CD14-positive monocyte (primary cell): ENCODE measurements around the gene CAMTA1. TPM values are rescaled to one million over a fixed set of nuclear protein-coding genes. Genes with fewer than 3 reads are reported as not detected.

Experiments used
- DNase-seq, 3 donors: peaks; one replicate each; pipeline ENCODE4 v3.0.0-alpha.2; 2011 to 2022
- H2AFZ ChIP-seq: 2 replicates; pipeline ENCODE4 v1.6.0; 2012; ENCODE audit warnings: mild to moderate bottlenecking, low read depth, low read length, inconsistent platforms; ENCODE audit not compliant: insufficient read depth, poor library complexity, severe bottlenecking
- H3K27ac ChIP-seq, 2 donors: 1 replicate in 1 of 2; 2 replicates in 1 of 2; pipeline ENCODE4 v1.5.1; 2012 to 2013; ENCODE audit warnings: low read length in 2 of 2, control low read depth in 1 of 2, inconsistent platforms in 1 of 2, low read depth in 1 of 2, mild to moderate bottlenecking in 1 of 2
- H3K27me3 ChIP-seq, 2 donors: one replicate each; pipeline versions ENCODE4 v1.6.0 to v1.6.1; 2011 to 2013; ENCODE audit warnings: low read length in 2 of 2; ENCODE audit not compliant: control insufficient read depth in 2 of 2, insufficient read depth in 2 of 2
- H3K36me3 ChIP-seq, 2 donors: replicated peaks in 1 of 2; 1 replicate in 1 of 2; 2 replicates in 1 of 2; pipeline versions ENCODE4 v1.5.1 to v1.6.1; 2012 to 2013; ENCODE audit warnings: low read length in 2 of 2, control low read depth in 1 of 2, inconsistent platforms in 1 of 2, mild to moderate bottlenecking in 1 of 2; ENCODE audit not compliant: insufficient read depth in 2 of 2, control insufficient read depth in 1 of 2
- H3K4me1 ChIP-seq, 2 donors: 1 replicate in 1 of 2; 2 replicates in 1 of 2; pipeline versions ENCODE4 v1.5.1 to v1.6.1; 2012 to 2013; ENCODE audit warnings: low read length in 2 of 2, control low read depth in 1 of 2, inconsistent platforms in 1 of 2, mild to moderate bottlenecking in 1 of 2, moderate library complexity in 1 of 2; ENCODE audit not compliant: insufficient read depth in 2 of 2, control insufficient read depth in 1 of 2
- H3K4me2 ChIP-seq: replicated peaks from 2 replicates; pipeline ENCODE3; 2012; ENCODE audit warnings: low read length, moderate library complexity, mild to moderate bottlenecking; ENCODE audit not compliant: poor library complexity, severe bottlenecking; ENCODE audit errors: extremely low read depth
- H3K4me3 ChIP-seq, 3 experiments: fragments of 200-600 bp in 1 of 3; sonication (generic) in 1 of 3; replicated peaks in 1 of 3; 1 replicate in 2 of 3; 2 replicates in 1 of 3; pipeline ENCODE4 v1.5.1; 2011 to 2013; ENCODE audit warnings: low read length in 3 of 3, mild to moderate bottlenecking in 3 of 3, control low read depth in 2 of 3, low read depth in 2 of 3, inconsistent platforms in 1 of 3, moderate library complexity in 1 of 3
- H3K79me2 ChIP-seq: 2 replicates; pipeline ENCODE4 v1.6.0; 2012; ENCODE audit warnings: mild to moderate bottlenecking, control low read depth, inconsistent platforms, low read length, moderate library complexity; ENCODE audit not compliant: insufficient read depth
- H3K9ac ChIP-seq: 2 replicates; pipeline ENCODE4 v1.6.0; 2017; ENCODE audit warnings: low read length, mild to moderate bottlenecking; ENCODE audit not compliant: insufficient read depth, poor library complexity, severe bottlenecking
- H3K9me3 ChIP-seq, 2 donors: replicated peaks in 1 of 2; 1 replicate in 1 of 2; 2 replicates in 1 of 2; pipeline versions ENCODE4 v1.5.1 to v1.6.1; 2012 to 2013; ENCODE audit warnings: low read length in 2 of 2, control low read depth in 1 of 2; ENCODE audit not compliant: control insufficient read depth in 1 of 2, insufficient read depth in 1 of 2
- H4K20me1 ChIP-seq: 2 replicates; pipeline ENCODE4 v1.6.0; 2012; ENCODE audit warnings: mild to moderate bottlenecking, low read length, control low read depth, moderate library complexity; ENCODE audit not compliant: insufficient read depth
- H3K27ac Mint-ChIP-seq, 7 donors: one replicate each; pipeline ENCODE4 v1.8.0; 2020; ENCODE audit warnings: mild to moderate bottlenecking in 7 of 7, mixed read lengths in 7 of 7, moderate library complexity in 6 of 7, inconsistent platforms in 2 of 7
- H3K27me3 Mint-ChIP-seq, 3 donors: one replicate each; pipeline ENCODE4 v1.8.0; 2021 to 2022; ENCODE audit warnings: low read depth in 3 of 3, mild to moderate bottlenecking in 3 of 3, mixed read lengths in 3 of 3, moderate library complexity in 3 of 3, inconsistent platforms in 1 of 3
- H3K36me3 Mint-ChIP-seq, 2 donors: one replicate each; pipeline ENCODE4 v1.8.0; 2020; ENCODE audit warnings: mixed read lengths in 2 of 2, inconsistent platforms in 1 of 2, mild to moderate bottlenecking in 1 of 2
- H3K4me1 Mint-ChIP-seq: one replicate; pipeline ENCODE4 v1.8.0; 2020; ENCODE audit warnings: mild to moderate bottlenecking, mixed read lengths
- H3K4me3 Mint-ChIP-seq, 2 donors: one replicate each; pipeline ENCODE4 v1.8.0; 2020; ENCODE audit warnings: mild to moderate bottlenecking in 2 of 2, mixed read lengths in 2 of 2, moderate library complexity in 1 of 2
- H3K9me3 Mint-ChIP-seq, 7 donors: one replicate each; pipeline ENCODE4 v1.8.0; 2020 to 2022; ENCODE audit warnings: mixed read lengths in 7 of 7, mild to moderate bottlenecking in 6 of 7, moderate library complexity in 6 of 7, inconsistent platforms in 2 of 7
- WGBS: methylation state at CpG from one replicate; pipeline ENCODE4 v1.1.5; 2013; ENCODE audit warnings: missing lambda C conversion rate; ENCODE audit not compliant: insufficient coverage; 5-methylcytosine and 5-hydroxymethylcytosine counted together
- intact Hi-C, 2 donors: fragments of 100-400 bp; cut with micrococcal nuclease; formaldehyde crosslinking; loops; one replicate each; pipeline versions ENCODE4 v1.15.0 to v1.15.1; 2023
- polyA plus RNA-seq, 3 donors: library from polyadenylated mRNA; depleted of rRNA in 1 of 3; unstranded in 2 of 3; stranded (reverse) in 1 of 3; fragments of 300-500 nt in 2 of 3; fragments of >200 nt in 1 of 3; fragmentation: Illumina TruSeq in 2 of 3; gene quantifications; 1 replicate in 2 of 3; 2 replicates in 1 of 3; pipeline ENCODE4 v1.2.3, GENCODE V29; 2012 to 2021
- TF ChIP-seq, protein P1 (sequence below): fragments of 200-600 bp; IDR thresholded peaks from one replicate; pipeline ENCODE4 v1.8.0; 2022; ENCODE audit warnings: antibody characterized with exemption, mild to moderate bottlenecking

CAMTA1 gene
- polyA plus RNA-seq, 3 donors: 52.0 to 89.6 (median 78.3) TPM

DNA sequence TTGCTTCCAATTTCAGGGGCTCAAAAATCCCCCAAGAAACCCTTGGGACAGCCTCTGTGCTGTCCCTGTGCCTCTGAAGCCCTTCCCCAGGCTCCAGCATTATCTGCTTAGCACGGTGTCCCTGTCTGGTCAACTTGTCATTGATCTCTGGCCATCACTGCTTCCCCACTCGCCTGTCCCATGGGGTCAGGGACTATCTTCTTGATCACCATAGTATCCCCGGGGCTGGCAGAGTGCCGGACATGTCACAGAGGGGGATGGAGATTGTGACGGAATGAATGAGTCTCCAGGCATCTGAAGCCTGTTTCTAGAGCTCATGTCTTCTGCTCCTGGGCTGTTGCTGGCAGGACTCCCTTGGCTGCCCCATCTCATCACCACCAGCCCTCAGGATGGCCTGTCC, 886.4 kb downstream of the CAMTA1 start:
- Histone ChIP-seq H3K27me3 (peaks cover 0 to 4% of the 10 kb centered on the region in 2 donors), H3K9me3 (no peaks in the 10 kb centered on the region), H3K27ac (no peak overlapping the region), H3K4me3 (no peak overlapping the region), H2AFZ (no peak overlapping the region), H3K36me3 (no peaks in the 10 kb centered on the region), H3K4me2 (no peak overlapping the region), H3K4me1 (no peaks in the 10 kb centered on the region), H3K79me2 (no peaks in the 10 kb centered on the region), H4K20me1 (no peaks in the 10 kb centered on the region), H3K9ac (no peak overlapping the region)
- intact Hi-C loops: no loop called here
- DNase-seq: no peak
- TF ChIP-seq, protein P1, sequence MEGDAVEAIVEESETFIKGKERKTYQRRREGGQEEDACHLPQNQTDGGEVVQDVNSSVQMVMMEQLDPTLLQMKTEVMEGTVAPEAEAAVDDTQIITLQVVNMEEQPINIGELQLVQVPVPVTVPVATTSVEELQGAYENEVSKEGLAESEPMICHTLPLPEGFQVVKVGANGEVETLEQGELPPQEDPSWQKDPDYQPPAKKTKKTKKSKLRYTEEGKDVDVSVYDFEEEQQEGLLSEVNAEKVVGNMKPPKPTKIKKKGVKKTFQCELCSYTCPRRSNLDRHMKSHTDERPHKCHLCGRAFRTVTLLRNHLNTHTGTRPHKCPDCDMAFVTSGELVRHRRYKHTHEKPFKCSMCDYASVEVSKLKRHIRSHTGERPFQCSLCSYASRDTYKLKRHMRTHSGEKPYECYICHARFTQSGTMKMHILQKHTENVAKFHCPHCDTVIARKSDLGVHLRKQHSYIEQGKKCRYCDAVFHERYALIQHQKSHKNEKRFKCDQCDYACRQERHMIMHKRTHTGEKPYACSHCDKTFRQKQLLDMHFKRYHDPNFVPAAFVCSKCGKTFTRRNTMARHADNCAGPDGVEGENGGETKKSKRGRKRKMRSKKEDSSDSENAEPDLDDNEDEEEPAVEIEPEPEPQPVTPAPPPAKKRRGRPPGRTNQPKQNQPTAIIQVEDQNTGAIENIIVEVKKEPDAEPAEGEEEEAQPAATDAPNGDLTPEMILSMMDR: no peak
- Mint-ChIP-seq H3K36me3 (no peaks in the 10 kb centered on the region), H3K9me3 (no peaks in the 10 kb centered on the region), H3K4me3 (no peak overlapping the region), H3K4me1 (peaks cover 7% of the 10 kb centered on the region), H3K27me3 (peaks cover 3 to 19% (median 9%) of the 10 kb centered on the region in 3 donors), H3K27ac (no peak overlapping the region)
- WGBS: no CpG with 5 or more reads among the region's 5 CpGs

DNA sequence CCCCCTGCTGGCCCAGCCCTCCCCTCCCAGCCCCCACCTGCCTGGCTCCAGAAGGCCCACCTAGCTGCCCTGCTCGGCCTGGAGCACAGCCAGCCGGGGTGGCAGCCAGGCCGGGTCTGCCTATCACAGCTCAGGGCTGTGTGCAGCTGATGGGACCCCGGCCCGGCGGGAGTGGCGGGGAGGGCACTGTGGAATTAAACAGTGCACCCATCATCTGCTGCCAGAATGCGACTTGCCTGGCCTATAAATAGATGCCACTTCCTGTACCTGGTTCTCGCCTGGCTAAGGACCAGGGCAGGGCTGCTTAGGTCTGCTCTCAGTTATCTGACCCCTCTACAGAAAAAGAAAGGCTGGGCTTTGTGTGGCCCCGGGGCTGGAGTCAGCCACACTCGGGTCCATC, 887.6 kb downstream of the CAMTA1 start:
- intact Hi-C loops: no loop called here
- TF ChIP-seq, protein P1: no peak

More for the DNA sequence above, 887.6 kb downstream of the CAMTA1 start:
- Histone ChIP-seq H3K79me2 (no peaks in the 10 kb centered on the region), H3K9me3 (no peaks in the 10 kb centered on the region), H3K27ac (no peak overlapping the region), H3K4me3 (no peak overlapping the region), H3K27me3 (peaks cover 0 to 4% of the 10 kb centered on the region in 2 donors), H3K9ac (no peak overlapping the region), H4K20me1 (no peaks in the 10 kb centered on the region), H3K4me2 (no peak overlapping the region), H2AFZ (no peak overlapping the region), H3K36me3 (no peaks in the 10 kb centered on the region), H3K4me1 (no peaks in the 10 kb centered on the region)
- Mint-ChIP-seq H3K4me1 (peaks cover 6% of the 10 kb centered on the region), H3K27ac (no peak overlapping the region), H3K36me3 (no peaks in the 10 kb centered on the region), H3K4me3 (no peak overlapping the region), H3K9me3 (no peaks in the 10 kb centered on the region), H3K27me3 (peaks cover 4 to 19% (median 8%) of the 10 kb centered on the region in 3 donors)
- 56% methylated on average over 11 of the region's 11 CpGs for WGBS
- no peak for DNase-seq
